ENCODE results near the gene THOC1.
"Not testable (repeated sequence)": the region's sequence is repeated elsewhere in the genome, so short reads cannot be mapped to it uniquely, and the experiment has no call there.

THOC1 gene

DNA sequence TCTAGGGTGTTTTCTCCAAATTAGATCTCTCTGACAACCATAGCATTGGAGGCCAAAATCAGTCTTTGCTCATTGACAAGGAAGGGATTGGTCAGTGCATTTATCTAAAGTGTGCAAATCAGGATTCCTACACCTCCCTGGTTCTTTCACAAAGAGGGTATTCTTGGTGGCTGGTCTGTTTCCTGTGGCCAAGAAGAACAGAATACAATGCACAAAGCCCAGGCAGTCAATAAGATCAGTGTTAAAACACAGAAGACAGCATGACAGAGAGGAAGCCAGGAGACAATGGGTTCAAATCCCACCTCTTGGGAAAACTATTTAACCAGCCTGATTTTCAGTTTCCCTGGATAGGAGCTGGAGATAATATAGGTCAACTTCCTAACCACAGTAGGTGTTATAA lies 46.1 kb upstream of the THOC1 start:
- TF ChIP-seq GABPA (IDR thresholded peaks at IDR 0.05; ENCODE audit: low read depth) (no peak), REST (IDR thresholded peaks at IDR 0.05; ENCODE audit: insufficient replicate concordance, low read depth) (no peak), SPI1 (IDR thresholded peaks at IDR 0.05; ENCODE audit: borderline replicate concordance, low read depth) (no peak), POLR2AphosphoS5 (IDR thresholded peaks at IDR 0.05; ENCODE audit: low read depth) (no peak)
- TF ChIP-seq, protein P1, sequence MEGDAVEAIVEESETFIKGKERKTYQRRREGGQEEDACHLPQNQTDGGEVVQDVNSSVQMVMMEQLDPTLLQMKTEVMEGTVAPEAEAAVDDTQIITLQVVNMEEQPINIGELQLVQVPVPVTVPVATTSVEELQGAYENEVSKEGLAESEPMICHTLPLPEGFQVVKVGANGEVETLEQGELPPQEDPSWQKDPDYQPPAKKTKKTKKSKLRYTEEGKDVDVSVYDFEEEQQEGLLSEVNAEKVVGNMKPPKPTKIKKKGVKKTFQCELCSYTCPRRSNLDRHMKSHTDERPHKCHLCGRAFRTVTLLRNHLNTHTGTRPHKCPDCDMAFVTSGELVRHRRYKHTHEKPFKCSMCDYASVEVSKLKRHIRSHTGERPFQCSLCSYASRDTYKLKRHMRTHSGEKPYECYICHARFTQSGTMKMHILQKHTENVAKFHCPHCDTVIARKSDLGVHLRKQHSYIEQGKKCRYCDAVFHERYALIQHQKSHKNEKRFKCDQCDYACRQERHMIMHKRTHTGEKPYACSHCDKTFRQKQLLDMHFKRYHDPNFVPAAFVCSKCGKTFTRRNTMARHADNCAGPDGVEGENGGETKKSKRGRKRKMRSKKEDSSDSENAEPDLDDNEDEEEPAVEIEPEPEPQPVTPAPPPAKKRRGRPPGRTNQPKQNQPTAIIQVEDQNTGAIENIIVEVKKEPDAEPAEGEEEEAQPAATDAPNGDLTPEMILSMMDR (IDR thresholded peaks at IDR 0.05; ENCODE audit: insufficient read depth, low read length): no peak
- Histone ChIP-seq H3K4me3 (replicated peaks; ENCODE audit: insufficient read depth, low read length) (no peak overlapping the region), H3K27ac (replicated peaks) (no peak overlapping the region), H3K27me3 (ENCODE audit: insufficient read depth, poor library complexity, severe bottlenecking) (no peaks in the 10 kb centered on the region)
- DNase-seq (ENCODE audit: low read depth in 1 of 2, low spot score in 1 of 2): no peak

- H3K27me3 ChIP-seq (ENCODE audit: insufficient read depth, poor library complexity, severe bottlenecking): no peaks in the 10 kb centered on the region
- TF ChIP-seq REST (IDR thresholded peaks at IDR 0.05; ENCODE audit: insufficient replicate concordance, low read depth) (no peak), SPI1 (IDR thresholded peaks at IDR 0.05; ENCODE audit: borderline replicate concordance, low read depth) (no peak), POLR2AphosphoS5 (IDR thresholded peaks at IDR 0.05; ENCODE audit: low read depth) (no peak), GABPA (IDR thresholded peaks at IDR 0.05; ENCODE audit: low read depth) (no peak)
- TF ChIP-seq, protein P1 (IDR thresholded peaks at IDR 0.05; ENCODE audit: insufficient read depth, low read length): no peak
- DNase-seq (ENCODE audit: low read depth in 1 of 2, low spot score in 1 of 2): no peak
- no peak overlapping the region for H3K27ac ChIP-seq (replicated peaks)
- H3K4me3 ChIP-seq (replicated peaks; ENCODE audit: insufficient read depth, low read length): no peak overlapping the region
Measured at GRCh38 chr18:312415-312814, 44.6 kb upstream of the THOC1 start.

DNA sequence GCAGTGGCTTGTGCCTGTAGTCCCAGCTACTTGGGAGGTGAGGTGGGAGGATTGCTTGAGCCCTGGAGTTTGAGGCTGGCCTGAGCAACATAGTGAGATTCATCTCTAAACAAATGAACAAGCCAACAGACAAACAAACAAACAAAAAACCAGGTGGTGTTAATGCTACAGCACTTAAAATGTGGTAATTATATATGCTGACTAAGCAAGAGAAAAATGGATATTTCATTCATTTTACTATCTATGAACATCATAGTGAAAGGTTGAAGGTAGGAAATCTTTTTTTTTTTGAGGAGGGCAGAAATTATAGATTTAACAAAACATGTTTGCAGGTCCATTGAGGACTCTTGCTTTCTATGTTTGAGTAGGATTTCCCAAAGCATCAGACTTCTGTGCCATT lies 42.2 kb upstream of the THOC1 start:
- Histone ChIP-seq H3K4me3 (replicated peaks; ENCODE audit: insufficient read depth, low read length) (no peak overlapping the region), H3K27me3 (ENCODE audit: insufficient read depth, poor library complexity, severe bottlenecking) (no peaks in the 10 kb centered on the region), H3K27ac (replicated peaks) (no peak overlapping the region)
- no peak for TF ChIP-seq REST (IDR thresholded peaks at IDR 0.05; ENCODE audit: insufficient replicate concordance, low read depth)
- TF ChIP-seq POLR2AphosphoS5 (IDR thresholded peaks at IDR 0.05; ENCODE audit: low read depth): no peak
- DNase-seq (ENCODE audit: low read depth in 1 of 2, low spot score in 1 of 2): no peak

GRCh38 chr18:308086-308485 lies 40.2 kb upstream of the THOC1 start:
- not testable (repeated sequence) for DNase-seq (ENCODE audit: low read depth in 1 of 2, low spot score in 1 of 2); H3K27me3 ChIP-seq (ENCODE audit: insufficient read depth, poor library complexity, severe bottlenecking); H3K27ac ChIP-seq (replicated peaks); H3K4me3 ChIP-seq (replicated peaks; ENCODE audit: insufficient read depth, low read length)
